ENCODE results near the gene TREM1.

Gene TREM1

GRCh38 chr6:41258196-41258493, 28.3 kb downstream of the TREM1 start:
- no peak for TF ChIP-seq CTCF (IDR thresholded peaks at IDR 0.05; ENCODE audit: insufficient read depth, low read length, missing control alignments)
- ChIA-PET CTCF (no interaction called here), POLR2A (no interaction called here)
- DNase-seq (ENCODE audit: low read depth, low spot score), result no peak
- no peak overlapping the region for H3K4me3 ChIP-seq (ENCODE audit: low read depth, low read length)

GRCh38 chr6:41257369-41258195, 28.9 kb downstream of the TREM1 start:
- peak; percentile 10 for DNase-seq (ENCODE audit: low read depth, low spot score)
- TF ChIP-seq CTCF (IDR thresholded peaks at IDR 0.05; ENCODE audit: insufficient read depth, low read length, missing control alignments), result no peak
- POLR2A ChIA-PET, result no interaction called here
- CTCF ChIA-PET, result no interaction called here
- H3K4me3 ChIP-seq (ENCODE audit: low read depth, low read length), result no peak overlapping the region

GRCh38 chr6:41256383-41256782, 30.1 kb downstream of the TREM1 start:
- ChIA-PET CTCF (no interaction called here), POLR2A (no interaction called here)
- no peak for DNase-seq (ENCODE audit: low read depth, low spot score)
- no peak overlapping the region for H3K4me3 ChIP-seq (ENCODE audit: low read depth, low read length)
- TF ChIP-seq CTCF (IDR thresholded peaks at IDR 0.05; ENCODE audit: insufficient read depth, low read length, missing control alignments), result no peak

- no peak overlapping the region for H3K4me3 ChIP-seq (ENCODE audit: low read depth, low read length)
- DNase-seq (ENCODE audit: low read depth, low spot score), result no peak
- POLR2A ChIA-PET, result no interaction called here
- no peak for TF ChIP-seq CTCF (IDR thresholded peaks at IDR 0.05; ENCODE audit: insufficient read depth, low read length, missing control alignments)
- CTCF ChIA-PET, result no interaction called here
Measured at GRCh38 chr6:41255638-41256246, 30.7 kb downstream of the TREM1 start.

GRCh38 chr6:41255110-41255509, 31.4 kb downstream of the TREM1 start:
- no peak overlapping the region for H3K4me3 ChIP-seq (ENCODE audit: low read depth, low read length)
- TF ChIP-seq CTCF (IDR thresholded peaks at IDR 0.05; ENCODE audit: insufficient read depth, low read length, missing control alignments), result no peak
- DNase-seq (ENCODE audit: low read depth, low spot score), result no peak
- CTCF ChIA-PET, result no interaction called here
- POLR2A ChIA-PET, result no interaction called here

- DNase-seq (ENCODE audit: low read depth, low spot score), result no peak
- no peak for TF ChIP-seq CTCF (IDR thresholded peaks at IDR 0.05; ENCODE audit: insufficient read depth, low read length, missing control alignments)
- H3K4me3 ChIP-seq (ENCODE audit: low read depth, low read length), result no peak overlapping the region
- CTCF ChIA-PET, result no interaction called here
- POLR2A ChIA-PET, result no interaction called here
Measured at GRCh38 chr6:41252401-41253169, 33.9 kb downstream of the TREM1 start.
